CD4-positive, alpha-beta T cell treated with Interleukin-2 at 100 ng/mL for 4 hours (primary cell): ENCODE data around the gene RAD51B.
A peak's percentile ranks its signal among the peaks of the same experiment; 100 is the strongest.
"Not testable (repeated sequence)": the region's sequence is repeated elsewhere in the genome, so short reads cannot be mapped to it uniquely, and the experiment has no call there.

Experiments used
- DNase-seq: peaks from one replicate; pipeline ENCODE4 v3.0.0-alpha.2; 2020; ENCODE audit warnings: low spot score

The RAD51B gene

DNA sequence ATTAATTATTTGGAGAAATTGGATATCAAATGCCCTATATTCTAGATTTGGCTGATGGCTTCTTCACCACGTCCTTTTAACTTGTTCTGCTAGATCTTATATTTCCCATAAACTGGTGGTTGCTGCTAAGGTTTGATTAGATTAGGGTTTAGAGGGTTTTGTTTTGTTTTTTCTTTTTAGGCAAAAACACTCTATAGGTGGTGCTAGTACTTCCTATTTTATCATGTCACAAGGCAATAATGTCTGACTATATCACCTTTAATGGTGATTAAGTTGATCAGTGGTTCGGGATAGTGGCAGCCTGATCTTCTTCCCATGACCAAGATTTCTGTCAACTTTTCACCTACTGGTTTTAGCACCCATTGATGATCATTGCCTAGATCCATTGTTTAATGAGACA lies 455.1 kb downstream of the RAD51B start:
- no peak for DNase-seq

DNA sequence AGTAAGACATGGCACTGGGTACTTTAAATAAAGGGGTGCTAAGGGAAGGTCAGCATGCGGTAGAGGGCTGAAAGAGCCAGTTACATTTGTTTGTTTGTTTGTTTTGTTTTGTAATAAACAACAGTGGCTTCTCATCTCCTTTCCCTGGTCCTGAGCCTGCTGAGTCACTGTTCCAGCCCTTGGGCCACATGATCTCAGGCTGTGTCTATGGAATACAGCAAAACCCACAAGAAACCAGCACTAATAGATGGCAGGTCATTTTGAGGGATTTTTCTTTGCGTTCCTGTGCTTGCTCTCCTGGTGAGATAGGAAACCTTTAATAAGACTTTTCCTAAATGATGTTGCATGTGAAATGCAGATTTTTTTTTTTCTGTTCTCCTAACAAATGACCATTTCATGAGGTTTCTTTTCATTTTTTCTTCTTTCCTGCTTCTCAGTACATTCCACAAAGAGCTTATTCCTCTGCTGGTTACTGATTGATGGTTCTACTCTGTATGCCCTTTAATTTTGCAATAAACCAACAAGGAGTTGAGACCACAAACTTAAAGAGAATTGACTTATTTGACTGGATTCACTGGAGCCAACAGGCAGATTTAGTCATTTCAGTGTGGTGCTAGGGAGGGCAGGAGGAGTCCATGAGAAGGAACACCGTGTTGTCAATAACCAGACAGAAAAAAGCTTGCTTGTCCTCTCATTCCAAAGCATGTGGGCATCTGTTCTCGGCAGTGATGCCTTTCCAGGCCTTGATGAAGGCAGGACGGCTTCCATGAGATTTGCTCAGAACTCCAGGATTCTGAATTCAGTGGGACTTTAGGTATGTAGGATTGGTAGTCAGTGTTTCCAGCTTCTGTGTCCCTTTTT lies 459.2 kb downstream of the RAD51B start:
- no peak for DNase-seq

DNA sequence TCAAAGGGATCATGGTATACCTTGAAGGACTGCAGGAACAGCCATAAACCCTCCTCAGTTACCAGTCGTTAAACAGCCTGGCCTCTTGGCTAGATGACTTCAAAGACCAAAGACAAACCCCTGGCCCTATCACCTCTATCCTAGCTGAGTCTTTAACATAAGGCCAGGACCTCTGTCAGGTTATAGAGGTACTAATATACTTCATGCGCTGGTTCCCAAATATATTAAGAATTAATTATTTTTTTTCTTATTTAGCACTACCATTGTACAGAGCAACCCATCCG lies 459.8 kb downstream of the RAD51B start:
- DNase-seq, result no peak

DNA sequence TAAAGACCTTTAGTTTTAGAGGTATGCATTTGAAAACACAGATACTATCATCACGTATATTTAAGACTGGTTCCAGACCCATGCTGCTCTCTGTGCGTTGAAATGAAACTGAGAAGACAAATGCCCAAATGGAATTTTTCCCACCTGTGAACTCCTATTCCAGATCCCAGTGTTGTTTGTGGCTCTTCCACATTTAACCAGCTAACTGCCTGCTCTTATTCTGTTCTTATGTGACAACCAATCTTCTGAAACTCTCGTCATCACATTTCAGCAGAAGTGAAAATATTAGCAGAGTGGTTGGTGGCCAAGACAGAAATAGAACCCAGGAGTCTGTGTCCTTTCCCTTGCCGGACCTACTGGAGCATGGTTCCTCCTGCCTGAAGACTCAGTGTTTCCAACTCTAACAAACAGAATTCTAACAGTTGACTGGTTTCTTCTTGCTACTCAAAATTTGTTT lies 460.2 kb downstream of the RAD51B start:
- no peak for DNase-seq

DNA sequence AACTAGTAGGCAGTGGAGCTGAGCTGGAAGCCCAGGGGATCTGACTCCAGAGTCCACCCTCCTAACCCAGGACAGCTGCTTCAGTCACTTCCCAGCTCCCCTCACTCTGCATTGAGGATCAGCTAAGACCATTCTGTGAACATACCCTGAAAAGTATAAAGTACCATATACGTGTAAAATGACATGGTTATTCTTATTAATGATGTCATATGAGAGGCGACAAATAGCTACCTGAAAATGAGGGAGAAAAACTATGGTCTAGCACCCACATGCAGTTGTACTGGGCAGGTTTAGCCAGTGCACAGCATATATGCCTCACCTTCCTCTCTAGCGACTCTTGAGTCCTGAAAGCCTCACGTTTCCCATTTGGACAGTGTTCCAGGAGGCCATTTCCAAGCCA lies 461.9 kb downstream of the RAD51B start:
- DNase-seq, result no peak

DNA sequence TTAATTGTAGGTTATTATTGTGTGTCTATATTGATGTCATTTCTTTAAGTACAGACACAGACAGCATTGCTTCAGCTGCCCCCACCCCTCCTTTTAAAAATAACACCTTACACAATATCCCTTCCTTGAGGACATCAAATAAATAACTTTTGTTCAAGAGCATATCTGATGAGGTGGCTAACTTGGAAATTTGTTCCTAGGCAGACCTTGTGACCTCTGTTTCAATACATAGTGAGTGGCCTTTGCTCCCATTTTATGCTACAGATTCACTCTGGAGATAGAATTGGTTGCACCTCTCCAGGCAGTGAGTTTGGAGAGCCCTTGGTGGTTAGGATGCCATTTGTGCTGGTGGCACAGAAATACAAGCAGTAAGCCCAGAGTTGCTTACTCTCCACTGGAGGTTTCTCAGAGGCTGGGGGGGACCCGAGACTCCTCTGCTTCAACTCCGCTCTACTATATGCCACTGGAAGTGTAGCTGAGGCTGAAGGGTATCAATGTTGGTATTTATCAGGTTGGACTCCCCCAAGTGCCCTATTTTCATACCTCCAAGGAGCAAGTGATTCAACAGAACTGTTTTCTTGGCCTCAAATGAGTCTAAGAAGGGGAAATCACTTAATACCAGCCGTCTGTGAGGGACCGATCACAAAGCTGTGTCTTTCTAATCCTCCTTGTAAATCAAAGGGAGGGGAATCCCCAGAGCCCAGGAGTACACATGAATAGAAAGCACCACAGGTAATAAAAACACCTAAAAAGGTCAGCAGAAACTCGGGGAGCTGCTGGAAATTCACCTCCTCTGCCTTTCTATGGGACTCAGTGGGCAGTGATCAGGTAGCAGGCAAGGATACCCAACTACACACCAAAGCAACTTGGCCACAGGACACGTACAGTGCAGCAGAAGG lies 463.1 kb downstream of the RAD51B start:
- peak; percentile 71 for DNase-seq

DNA sequence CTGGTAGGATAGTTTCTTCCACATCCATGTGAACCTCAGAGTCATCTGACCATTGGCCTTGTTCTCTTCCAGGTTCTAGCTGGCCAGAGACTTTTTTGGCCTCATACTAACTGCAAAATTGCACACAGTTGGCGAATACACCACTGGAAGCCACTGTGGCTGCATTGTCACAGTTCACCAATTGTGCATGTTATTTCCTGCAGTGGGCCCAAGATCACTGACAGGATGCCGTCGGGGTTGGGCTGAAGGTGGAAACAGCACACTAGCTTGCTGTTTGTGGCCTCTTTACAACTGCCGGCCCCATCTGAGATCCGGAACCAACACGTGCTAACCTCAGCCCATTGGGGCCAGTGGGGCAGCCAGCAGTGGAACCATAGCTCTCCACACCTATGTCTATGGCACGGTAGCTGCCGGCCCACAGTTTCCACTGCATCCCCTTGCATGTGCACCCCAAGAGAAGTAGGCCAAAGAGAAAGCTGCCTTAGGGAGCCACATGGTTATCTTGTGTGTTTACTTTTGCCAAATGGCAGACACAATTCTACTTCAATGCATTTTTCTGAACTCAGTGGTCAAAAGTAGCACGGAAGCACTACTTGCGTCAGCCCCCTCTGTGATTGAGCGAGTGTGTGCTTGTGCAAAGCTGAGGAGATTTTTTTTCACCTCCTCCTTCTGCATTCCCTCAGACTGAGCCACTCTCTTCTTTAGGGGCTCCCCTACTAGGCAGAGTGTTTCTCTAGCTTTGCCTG lies 464.0 kb downstream of the RAD51B start:
- DNase-seq, result peak; percentile 70

DNA sequence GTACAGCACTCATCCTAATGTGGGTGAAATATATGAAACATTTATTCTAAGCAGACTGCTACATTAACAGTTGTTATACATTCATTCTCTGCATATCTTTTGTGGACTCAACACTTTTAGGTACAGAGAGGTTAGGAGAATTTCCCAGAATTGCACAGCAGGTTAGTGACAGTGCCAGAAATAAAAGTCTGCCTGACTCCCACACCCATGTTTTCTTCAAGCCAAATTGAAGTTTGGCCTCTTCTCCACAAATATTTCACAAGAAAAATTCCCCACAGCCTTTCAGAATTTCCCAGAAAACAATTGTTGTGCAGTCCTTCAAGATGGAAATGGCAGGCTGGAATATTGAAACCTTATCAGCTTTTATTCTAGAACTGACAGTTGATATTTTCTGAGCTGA lies 464.8 kb downstream of the RAD51B start:
- DNase-seq, result no peak

DNA sequence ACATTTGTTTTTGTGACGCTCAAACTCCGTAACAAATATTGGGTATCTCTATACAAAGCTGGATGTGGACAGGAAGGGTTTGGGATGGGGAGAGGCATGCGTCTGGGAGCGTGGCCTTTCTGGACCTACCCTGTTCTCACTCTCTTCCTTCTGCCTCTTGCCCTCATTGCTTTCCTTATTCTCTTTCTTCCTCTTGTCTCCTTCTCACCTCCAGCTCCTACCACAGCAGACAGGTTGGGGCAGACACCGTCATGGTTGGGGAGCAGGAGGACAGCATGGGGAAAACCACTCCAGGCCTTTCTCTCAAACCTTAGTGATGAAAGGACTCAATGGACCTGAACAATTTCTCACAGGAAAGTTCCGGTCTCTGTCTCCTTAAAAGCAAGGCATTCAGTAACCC lies 465.3 kb downstream of the RAD51B start:
- DNase-seq, result no peak

DNA sequence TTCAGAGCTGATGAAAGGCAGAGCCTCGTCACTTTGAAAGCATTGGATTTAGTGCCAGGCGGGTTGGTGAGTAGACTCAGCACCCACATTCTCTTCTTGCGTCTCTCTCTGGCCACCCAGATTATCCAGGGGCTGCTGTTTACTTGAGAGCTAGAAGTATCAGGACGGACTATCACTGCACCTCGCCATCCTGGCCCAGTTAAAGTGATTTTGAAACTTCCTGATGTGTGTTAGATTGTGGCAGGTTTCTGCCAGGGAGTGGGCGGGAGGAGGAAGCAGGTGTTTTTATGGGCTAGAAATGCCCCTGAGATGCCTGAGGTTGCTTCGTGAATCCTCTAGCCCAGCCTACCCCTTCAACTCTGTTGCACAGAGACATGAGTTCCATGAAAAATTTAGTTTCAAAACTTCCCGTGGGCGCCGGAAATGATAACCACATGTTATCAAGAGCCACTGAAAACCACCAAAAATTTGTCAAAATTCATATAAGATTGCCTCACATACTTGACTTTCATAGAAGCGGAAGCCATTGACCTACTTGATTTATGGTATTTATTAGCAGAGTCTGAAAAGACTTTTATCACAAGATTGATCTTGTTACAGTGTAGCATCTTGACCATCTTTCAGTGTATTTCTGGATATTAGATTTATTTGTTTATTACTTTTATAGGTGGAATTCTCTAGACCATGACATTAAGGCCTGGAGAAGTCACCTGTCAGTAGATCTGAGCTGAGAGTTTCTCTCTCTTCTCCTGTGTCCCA lies 466.0 kb downstream of the RAD51B start:
- DNase-seq, result peak; percentile 81

DNA sequence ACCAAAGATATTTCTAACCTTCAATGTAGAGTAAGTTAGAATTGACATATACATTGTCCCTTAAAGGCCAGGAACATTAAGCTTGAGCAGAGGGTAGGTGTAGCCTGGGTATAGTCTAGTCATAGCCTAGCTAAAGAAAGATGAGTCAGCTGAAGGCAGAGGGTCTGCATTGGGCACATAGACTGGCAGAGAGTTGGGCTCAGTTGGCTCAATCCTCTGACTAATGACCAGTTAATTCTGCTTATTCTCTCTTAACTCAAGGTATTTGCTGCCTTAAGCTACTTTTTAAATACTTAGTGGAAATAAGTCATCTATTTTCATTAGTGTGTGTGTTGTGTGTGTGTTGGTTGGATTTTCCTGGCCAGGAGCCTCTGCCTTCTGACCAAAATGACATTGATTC lies 467.1 kb downstream of the RAD51B start:
- no peak for DNase-seq

DNA sequence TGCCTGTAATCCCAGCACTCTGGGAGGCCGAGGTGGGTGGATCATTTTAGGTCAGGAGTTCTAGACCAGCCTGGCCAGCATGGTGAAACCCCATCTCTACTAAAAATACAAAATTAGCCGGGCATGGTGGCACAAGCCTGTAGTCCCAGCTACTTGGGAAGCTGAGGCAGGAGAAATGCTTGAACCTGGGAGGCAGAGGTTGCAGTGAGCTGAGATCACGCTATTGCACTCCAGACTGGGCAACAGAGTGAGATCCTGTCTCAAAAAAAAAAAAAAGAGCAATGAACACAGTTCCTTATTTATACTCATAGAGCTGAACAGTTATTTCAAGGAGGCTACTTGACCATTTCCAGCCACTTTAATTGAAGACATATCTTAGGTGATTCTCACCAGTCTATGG lies 469.9 kb downstream of the RAD51B start:
- DNase-seq, result not testable (repeated sequence)

DNA sequence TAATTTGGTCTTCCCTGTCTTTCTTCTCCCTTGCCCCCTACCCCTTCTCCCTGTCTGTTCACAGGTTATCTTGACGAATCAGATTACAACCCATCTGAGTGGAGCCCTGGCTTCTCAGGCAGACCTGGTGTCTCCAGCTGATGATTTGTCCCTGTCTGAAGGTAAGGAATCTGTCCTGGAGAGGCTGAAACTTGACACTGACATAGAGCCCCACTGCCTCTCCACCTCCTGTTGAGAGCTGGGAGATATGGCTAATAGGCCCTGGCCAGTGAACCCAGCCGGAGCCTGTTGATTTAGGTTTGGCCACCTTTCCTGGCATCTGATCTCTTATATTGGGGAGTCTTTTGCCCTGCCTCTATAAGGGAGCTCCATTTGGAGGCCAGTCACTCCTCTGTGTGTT lies 472.2 kb downstream of the RAD51B start:
- no peak for DNase-seq

DNA sequence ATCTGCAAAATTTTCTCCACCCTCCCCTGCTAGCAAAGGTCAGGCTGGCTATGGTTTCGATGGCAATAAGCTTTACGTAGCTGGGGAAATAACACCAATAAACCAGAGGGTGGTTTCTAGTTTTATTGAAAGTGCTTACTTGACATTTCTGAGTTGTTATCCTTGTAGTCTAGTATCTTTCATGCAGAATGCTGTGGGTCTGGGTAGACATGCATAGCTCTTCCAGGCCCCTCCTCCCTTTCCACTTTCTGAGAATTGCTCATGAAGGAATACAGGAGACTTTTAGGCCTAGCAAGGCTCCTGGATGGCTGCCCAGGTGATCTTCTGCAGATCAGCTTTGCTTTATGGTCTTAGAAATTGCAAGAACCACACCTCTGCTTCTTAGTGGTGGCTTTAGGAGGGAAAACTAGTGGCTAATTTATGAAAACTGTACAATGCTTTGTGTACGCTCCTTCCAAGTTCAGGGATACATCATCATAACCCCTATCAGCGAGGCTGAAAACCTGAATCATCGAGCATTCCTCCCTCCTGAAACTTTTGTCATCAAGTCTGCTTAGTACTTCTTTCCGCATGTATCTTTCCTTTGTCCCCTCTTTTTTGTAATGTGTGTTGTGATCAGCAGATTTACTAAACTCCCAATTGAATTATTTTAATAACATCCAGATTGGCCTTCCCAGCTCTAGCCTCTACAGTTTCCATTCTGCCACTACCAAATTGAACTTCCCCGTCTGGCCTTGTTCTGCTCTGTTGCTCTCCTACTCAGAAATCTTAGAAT lies 473.0 kb downstream of the RAD51B start:
- DNase-seq, result no peak

DNA sequence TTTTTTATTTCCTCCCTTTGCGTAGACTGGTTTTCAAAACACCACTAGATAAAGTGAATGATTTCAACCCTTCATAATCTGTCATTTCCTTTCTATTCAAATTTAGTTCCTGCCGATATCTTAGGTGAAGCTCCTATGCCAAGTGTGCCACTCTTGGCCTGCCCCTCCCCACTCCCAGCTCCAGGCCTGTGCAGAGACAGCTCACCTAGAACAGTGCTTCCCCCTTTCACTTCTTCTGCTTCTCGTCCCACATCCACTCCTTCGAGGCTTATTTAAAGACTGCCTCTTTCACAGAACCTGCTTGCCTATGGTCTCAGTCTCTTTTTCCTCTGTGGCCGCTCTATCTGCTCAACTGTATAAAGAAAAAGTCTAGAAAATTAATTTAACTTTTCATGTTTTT lies 473.8 kb downstream of the RAD51B start:
- DNase-seq, result no peak

DNA sequence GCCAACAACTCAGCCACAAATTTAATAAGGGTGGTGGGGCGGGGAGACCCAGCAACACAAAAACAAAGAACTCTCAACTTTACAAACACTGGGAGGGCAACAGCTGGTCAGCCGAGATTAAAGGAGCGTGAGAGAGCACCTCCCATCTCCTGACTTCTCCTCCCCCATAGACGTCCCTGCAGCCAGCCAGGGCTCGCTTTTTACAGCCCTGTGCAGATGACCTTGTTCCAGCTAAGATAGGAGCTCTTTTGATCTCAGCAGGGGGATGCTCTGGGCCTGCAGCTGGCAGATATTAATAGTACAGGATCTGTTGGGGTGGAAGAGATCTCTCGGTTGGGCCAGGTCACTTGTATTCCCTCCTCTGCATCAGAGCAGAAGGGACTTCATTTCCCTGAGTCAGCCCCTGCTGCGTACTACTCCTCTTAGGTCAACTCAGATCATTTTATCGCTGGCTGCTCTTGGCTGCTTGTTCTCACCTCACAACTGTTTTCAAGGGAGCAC lies 475.8 kb downstream of the RAD51B start:
- DNase-seq, result no peak

DNA sequence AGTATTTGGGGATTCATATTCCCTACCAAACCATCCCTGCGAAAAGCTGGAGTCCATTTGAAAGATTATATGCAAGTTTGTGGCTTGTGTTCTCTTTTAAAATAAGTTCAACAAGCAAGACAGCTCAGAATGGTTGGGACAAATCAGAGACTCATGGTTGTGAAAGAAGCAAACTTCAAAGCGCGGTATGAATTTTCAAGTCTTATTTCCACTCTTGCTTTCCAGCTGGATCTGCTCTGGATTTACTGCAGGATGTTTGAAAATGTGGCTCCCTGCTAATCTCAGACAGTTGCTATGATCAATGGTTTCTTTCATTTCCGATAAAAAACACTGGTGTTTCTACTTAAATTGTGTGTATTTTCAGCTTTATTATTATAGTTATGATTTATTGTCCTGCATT lies 477.5 kb downstream of the RAD51B start:
- DNase-seq, result no peak

DNA sequence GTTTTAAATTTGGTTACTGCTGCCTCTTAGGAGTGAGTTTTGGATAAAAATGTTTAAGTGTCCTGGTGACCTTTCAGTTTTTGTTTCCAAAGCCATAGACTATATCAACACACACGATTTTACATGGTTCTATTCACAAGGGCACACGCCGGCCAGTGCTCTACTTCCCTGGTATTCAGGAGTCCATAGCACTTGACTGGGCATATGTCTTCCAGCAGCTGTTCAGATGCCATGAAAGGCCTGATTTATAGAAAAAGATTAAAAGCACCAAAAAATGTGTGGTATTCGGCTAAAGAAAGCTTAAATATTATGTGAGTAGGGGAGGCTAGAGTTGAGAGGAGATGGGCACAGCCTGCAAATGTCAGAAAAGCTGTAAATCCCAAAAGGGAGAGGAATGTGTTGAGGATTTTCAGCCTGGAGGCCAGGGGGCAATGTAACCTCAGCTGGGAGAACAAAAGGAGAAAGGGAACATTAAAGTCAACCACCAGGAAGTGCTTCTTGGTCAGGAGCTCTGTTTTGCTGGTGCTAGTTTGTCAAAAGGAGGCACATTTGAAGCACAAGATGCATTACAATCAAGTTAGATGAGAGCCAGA lies 478.4 kb downstream of the RAD51B start:
- no peak for DNase-seq

DNA sequence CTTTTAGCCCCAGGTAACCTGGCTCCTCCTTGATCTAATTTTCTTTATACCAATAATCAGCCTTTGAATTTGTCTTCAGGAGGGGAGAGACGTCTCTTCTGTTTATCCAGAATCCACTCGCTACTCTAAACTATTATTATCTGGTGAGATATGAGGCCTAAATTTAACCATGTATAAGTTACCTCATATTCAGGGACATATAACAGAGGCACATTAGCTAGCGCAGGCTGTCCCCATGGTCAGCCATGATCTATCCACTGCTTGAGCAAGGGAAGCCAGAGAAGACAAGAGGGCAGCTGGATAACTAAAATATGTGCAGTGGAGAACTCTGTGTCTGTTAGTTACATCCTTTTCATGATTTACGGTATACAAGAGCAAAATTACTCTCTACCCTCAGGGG lies 481.0 kb downstream of the RAD51B start:
- no peak for DNase-seq

DNA sequence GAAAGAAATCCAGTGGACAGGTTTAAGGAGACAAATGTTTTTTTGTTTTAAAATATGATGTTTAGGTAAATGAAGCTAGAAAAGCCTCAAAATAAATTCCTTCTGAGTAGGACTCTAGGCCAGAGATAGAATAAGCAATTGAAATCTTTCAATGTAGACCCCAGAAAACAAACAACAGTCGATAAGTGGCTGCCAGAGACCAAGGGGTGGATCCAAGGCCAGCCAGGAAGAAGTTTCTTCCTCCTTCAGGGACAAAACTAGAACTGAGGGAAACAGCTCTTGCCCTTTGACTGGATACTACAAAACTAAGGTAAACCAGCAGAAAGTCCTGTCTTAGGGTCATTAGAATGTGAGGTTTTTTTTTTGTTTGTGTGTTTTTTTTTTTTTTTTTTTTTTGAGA lies 481.6 kb downstream of the RAD51B start:
- no peak for DNase-seq
